HEK293T (cell line): ENCODE results near the gene CPE.

Experiments
- CTCF ChIA-PET: fragments of 350-600 bp; formaldehyde crosslinking; extraction: SDS; loops from one replicate; lab custom pipeline; 2021; ENCODE audit warnings: antibody characterized with exemption, inconsistent platforms; lab: Yijun Ruan, JAX
- POLR2A ChIA-PET: fragments of 350-600 bp; formaldehyde crosslinking; extraction: SDS; loops from one replicate; lab custom pipeline; 2020; ENCODE audit warnings: antibody characterized with exemption, inconsistent platforms; lab: Yijun Ruan, JAX
- DNase-seq: peaks from one replicate; pipeline ENCODE4 v3.0.0; 2012; ENCODE audit warnings: mixed read lengths; ENCODE audit errors: extremely low spot score
- ARNT ChIP-seq: fragments of 450-650 bp; IDR thresholded peaks from 2 replicates; pipeline ENCODE4 v1.6.1; 2017; ENCODE audit warnings: mild to moderate bottlenecking
- BHLHE40 ChIP-seq: fragments of 450-650 bp; IDR thresholded peaks from 2 replicates; pipeline ENCODE4 v1.6.1; 2016; ENCODE audit warnings: mild to moderate bottlenecking, moderate library complexity, borderline replicate concordance
- CTBP1 ChIP-seq: fragments of 450-650 bp; IDR thresholded peaks from 2 replicates; pipeline ENCODE4 v1.6.1; 2016; ENCODE audit warnings: borderline replicate concordance
- ELF4 ChIP-seq: fragments of 450-650 bp; IDR thresholded peaks from 2 replicates; pipeline ENCODE4 v1.6.1; 2017; ENCODE audit warnings: antibody characterized with exemption
- FOXA1 ChIP-seq: fragments of 450-650 bp; IDR thresholded peaks from 2 replicates; pipeline ENCODE4 v1.6.1; 2016; ENCODE audit warnings: mild to moderate bottlenecking
- FOXK2 ChIP-seq: fragments of 450-650 bp; IDR thresholded peaks from 2 replicates; pipeline ENCODE4 v1.6.1; 2016; ENCODE audit warnings: mild to moderate bottlenecking
- FOXM1 ChIP-seq: fragments of 450-650 bp; IDR thresholded peaks from 2 replicates; pipeline ENCODE4 v1.6.1; 2017; ENCODE audit warnings: mild to moderate bottlenecking, borderline replicate concordance
- HDGF ChIP-seq: fragments of 450-650 bp; IDR thresholded peaks from 2 replicates; pipeline ENCODE4 v1.6.1; 2017; ENCODE audit warnings: antibody characterized with exemption, borderline replicate concordance
- L3MBTL2 ChIP-seq: fragments of 450-650 bp; conservative IDR thresholded peaks from 2 replicates; pipeline ENCODE4 v1.6.1; 2016; ENCODE audit warnings: mild to moderate bottlenecking
- LEF1 ChIP-seq: fragments of 450-650 bp; IDR thresholded peaks from 2 replicates; pipeline ENCODE4 v1.6.1; 2017; ENCODE audit warnings: mild to moderate bottlenecking, borderline replicate concordance
- NFRKB ChIP-seq: fragments of 450-650 bp; IDR thresholded peaks from 2 replicates; pipeline ENCODE4 v1.6.1; 2016; ENCODE audit warnings: mild to moderate bottlenecking, moderate library complexity
- SP1 ChIP-seq: fragments of 450-650 bp; IDR thresholded peaks from 2 replicates; pipeline ENCODE4 v1.6.1; 2017
- SUZ12 ChIP-seq: fragments of 450-650 bp; IDR thresholded peaks from 2 replicates; pipeline ENCODE4 v1.6.1; 2016; ENCODE audit warnings: mild to moderate bottlenecking
- TARDBP ChIP-seq: fragments of 450-650 bp; IDR thresholded peaks from 2 replicates; pipeline ENCODE4 v1.6.1; 2016
- ZNF384 ChIP-seq: fragments of 450-650 bp; IDR thresholded peaks from 2 replicates; pipeline ENCODE4 v1.6.1; 2016
- TF ChIP-seq, protein P1 (sequence below): fragments of 450-650 bp; IDR thresholded peaks from 2 replicates; pipeline ENCODE4 v1.6.1; 2016

Gene CPE

DNA sequence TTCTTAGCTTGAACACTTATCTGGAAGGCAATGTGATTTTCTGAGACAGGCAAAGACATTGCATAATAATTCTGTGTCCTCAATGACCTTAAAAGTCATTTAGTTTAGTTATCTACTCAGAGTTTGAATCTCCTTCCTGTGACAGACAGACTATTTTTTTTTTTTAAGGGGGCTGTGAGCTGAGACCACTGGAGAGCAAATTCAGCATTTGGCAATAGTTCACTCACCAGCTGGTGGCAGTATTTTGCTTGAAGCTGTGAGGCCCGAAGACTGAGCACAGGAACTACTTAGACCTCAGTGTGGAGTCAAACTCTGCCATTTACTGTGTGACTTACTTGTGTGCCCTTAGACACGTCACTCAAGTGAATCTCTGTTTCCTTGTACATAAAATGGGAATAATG, 22.9 kb upstream of the CPE start:
- CTCF ChIA-PET = interaction anchor here (0.5 to 1.7 kb wide), 13 partner anchors 8 to 554 kb away, joined by 3 to 9 read pairs (median 3); partner anchors contain the start of gene MSMO1
- DNase-seq = peak; percentile 52
- no peak for TF ChIP-seq HDGF
- TF ChIP-seq, protein P1, sequence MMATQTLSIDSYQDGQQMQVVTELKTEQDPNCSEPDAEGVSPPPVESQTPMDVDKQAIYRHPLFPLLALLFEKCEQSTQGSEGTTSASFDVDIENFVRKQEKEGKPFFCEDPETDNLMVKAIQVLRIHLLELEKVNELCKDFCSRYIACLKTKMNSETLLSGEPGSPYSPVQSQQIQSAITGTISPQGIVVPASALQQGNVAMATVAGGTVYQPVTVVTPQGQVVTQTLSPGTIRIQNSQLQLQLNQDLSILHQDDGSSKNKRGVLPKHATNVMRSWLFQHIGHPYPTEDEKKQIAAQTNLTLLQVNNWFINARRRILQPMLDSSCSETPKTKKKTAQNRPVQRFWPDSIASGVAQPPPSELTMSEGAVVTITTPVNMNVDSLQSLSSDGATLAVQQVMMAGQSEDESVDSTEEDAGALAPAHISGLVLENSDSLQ = peak; percentile 73
- POLR2A ChIA-PET = interaction anchor here (0.7 to 2.6 kb wide), 3 partner anchors 23 to 99 kb away, joined by 3 to 7 read pairs (median 7); partner anchors contain the start of genes CPE and MSMO1

DNA sequence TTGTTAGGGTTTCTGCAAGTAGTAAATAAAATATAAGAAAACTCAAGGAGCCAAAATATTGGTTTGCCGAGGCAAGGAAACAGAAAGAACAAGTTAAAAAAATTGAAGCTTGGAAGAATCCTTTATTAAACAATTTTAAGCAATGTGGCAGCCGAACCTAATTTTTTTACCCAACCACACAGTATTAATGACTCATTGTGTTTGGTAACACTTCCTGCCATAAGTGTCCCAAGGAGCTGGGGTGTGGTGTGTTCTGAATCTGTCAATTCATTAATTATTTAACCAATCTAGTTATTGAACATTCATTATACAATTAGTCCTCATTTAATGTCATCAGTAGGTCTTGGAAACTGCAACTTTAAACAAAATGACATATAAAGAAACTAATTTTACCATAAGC, 19.3 kb upstream of the CPE start:
- CTCF ChIA-PET = interaction anchor here (1.3 kb wide), 1 partner anchor 228 kb away, joined by 3 read pairs; no protein-coding TSS in a partner anchor
- TF ChIP-seq CTBP1 = no peak
- no peak for TF ChIP-seq TARDBP
- no peak for TF ChIP-seq NFRKB
- TF ChIP-seq SP1 = no peak
- no peak for TF ChIP-seq SUZ12
- no peak for TF ChIP-seq FOXK2
- TF ChIP-seq BHLHE40 = no peak
- TF ChIP-seq ARNT = no peak
- TF ChIP-seq LEF1 = no peak
- TF ChIP-seq HDGF = no peak
- TF ChIP-seq ELF4 = no peak
- no peak for TF ChIP-seq L3MBTL2
- TF ChIP-seq, protein P1 = no peak
- no peak for TF ChIP-seq ZNF384
- POLR2A ChIA-PET = interaction anchor here (1.2 to 1.5 kb wide), 2 partner anchors 32 to 247 kb away, joined by 3 to 5 read pairs; partner anchors contain the start of genes MSMO1 and TMEM192
- no peak for DNase-seq

DNA sequence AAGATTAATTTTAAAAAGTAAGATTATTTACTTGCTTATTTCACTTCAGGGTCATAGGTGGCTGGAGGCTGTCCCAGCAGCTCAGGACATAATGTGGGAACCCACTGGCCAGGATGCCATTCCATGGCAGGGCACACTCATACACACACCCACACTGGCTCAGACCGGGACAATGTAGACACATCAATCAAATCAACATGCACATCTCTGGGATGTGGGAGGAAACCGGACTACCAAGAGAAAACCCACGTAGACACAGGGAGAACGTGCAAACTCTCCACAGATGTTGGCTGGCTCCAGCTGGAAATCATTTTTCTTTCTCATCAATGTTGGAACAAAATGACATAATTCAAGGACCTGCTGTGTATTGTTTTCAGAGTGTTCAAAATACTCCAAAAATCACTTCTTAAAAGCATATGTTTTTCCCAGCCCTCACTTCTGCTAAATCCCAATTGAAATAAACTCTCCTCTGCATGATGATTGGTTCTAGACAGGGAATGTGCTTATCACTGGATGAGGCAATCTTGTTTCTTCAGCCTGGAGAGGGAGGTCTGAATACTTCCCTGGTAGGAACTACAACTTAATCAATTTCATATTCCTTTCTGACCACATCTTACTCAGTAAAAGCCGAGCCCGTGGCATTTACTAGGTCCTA, 18.6 kb upstream of the CPE start:
- CTCF ChIA-PET = interaction anchor here (1.3 kb wide), 1 partner anchor 229 kb away, joined by 3 read pairs; no protein-coding TSS in a partner anchor
- POLR2A ChIA-PET = interaction anchor here (1.2 to 1.5 kb wide), 2 partner anchors 33 to 247 kb away, joined by 3 to 5 read pairs; partner anchors contain the start of genes MSMO1 and TMEM192
- no peak for DNase-seq
- TF ChIP-seq LEF1 (no peak), SUZ12 (no peak), FOXA1 (no peak), NFRKB (no peak), FOXK2 (no peak), SP1 (no peak), ELF4 (no peak)

DNA sequence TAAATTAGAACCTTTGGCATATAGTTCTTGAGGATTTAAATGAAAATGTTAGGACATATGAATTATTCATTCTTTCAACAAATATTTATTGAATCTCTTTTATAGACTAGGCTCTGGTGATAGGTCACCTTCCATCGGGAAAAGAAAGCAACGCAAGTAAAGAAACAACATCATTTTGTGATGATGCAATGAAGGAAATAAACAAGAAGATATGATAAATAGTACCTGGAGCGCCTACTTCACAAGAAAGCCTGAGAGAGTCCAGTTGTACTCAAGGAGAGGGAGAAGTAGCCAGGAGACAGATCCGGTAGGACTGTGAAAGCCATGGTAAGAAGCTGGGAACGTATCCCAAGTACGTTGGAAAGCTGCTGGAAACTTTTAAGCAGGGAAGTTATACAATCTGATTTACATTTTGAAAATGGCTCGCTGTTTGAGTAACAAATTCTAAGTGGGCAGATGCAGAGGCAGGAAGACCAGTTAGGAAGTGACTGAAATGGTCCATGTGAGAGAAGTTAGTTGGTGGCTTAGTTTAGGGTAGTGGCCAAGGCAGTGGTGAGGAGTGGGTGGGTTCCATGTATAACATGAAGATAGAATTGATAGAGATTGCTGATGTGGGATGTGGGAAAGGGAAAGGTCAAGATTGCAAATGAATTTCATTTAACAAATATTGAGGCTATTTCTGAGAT, 17.7 kb upstream of the CPE start:
- no peak for TF ChIP-seq FOXM1
- no peak for DNase-seq
- ChIA-PET CTCF (no interaction called here), POLR2A (no interaction called here)

DNA sequence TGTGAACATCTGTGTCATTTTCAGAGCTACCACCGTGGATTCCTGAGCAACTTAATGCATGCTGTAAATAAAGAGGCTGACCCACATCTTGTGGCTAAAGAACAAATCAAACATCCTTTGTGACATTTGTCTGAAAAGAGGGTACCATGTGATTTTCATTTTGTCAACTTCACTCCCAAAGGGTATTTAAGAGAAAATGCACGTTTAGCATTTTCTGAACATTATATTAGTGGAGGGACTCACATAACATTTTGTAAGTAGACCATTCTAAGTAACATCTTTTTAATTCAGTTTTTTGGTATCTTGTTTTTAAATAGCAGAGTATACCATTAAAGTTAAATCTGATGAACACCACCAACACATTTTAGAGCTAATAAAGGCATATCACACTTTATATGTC, 17.0 kb upstream of the CPE start:
- DNase-seq = no peak
- ChIA-PET CTCF (no interaction called here), POLR2A (no interaction called here)
- TF ChIP-seq FOXK2 = no peak
- no peak for TF ChIP-seq SUZ12
- TF ChIP-seq, protein P1 = no peak
- no peak for TF ChIP-seq TARDBP
- no peak for TF ChIP-seq ARNT
- no peak for TF ChIP-seq BHLHE40
- no peak for TF ChIP-seq ZNF384
- TF ChIP-seq L3MBTL2 = no peak
- no peak for TF ChIP-seq SP1
- TF ChIP-seq CTBP1 = no peak
- TF ChIP-seq LEF1 = no peak

DNA sequence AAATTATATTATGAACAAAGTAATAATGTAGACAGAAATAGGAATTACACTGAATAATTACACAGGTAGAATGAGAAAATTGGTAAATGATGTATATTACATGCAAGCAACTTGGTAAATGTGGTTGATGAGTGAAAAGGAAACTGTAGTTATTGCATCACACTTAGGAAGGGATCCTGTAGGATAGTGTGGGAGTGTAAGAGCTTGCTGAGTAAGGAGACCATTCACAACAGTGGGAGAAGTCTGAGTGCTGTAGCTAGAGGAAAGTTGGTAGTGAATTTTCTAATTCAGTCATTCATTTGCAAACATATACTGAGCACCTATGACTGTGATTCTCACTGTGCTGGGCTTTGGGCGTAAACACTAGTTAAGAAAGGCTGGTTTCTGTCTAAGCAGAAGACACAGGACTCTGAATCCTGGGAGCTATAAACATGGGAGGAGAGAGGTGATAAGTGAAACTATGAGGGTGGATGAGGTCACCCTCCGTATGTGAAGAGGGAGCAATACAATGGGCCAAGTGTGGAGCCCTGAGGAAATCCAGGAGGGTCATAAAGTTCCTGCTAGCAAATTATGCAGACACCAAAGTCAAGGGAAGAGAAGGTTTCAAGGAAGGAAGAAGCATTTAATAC, 14.2 kb upstream of the CPE start:
- ChIA-PET POLR2A (interaction anchor here (0.6 kb wide), 2 partner anchors 14 to 76 kb away, joined by 3 read pairs; partner anchors contain the start of gene CPE), CTCF (interaction anchor here (0.8 to 1.8 kb wide), 4 partner anchors 9 to 89 kb away, joined by 3 to 6 read pairs (median 3); partner anchors contain the start of gene CPE)
- no peak for DNase-seq
- TF ChIP-seq BHLHE40 = no peak
- TF ChIP-seq ELF4 = no peak
- no peak for TF ChIP-seq FOXM1
- TF ChIP-seq, protein P1 = no peak
- no peak for TF ChIP-seq SUZ12
- TF ChIP-seq FOXA1 = no peak
- TF ChIP-seq SP1 = no peak
- TF ChIP-seq ZNF384 = no peak
- no peak for TF ChIP-seq LEF1
- TF ChIP-seq FOXK2 = no peak
- no peak for TF ChIP-seq NFRKB
- TF ChIP-seq TARDBP = no peak
- no peak for TF ChIP-seq L3MBTL2
- TF ChIP-seq HDGF = no peak
- TF ChIP-seq ARNT = no peak
- TF ChIP-seq CTBP1 = no peak
